Thyroid gland (tissue), 4 donors: ENCODE measurements around the gene KIRREL3. TPM values are rescaled to one million over a fixed set of nuclear protein-coding genes. Genes with fewer than 3 reads are reported as not detected.

Source experiments
- DNase-seq, 2 donors: peaks; one replicate each; pipeline ENCODE4 v3.0.0-alpha.2; 2019
- H3K27ac ChIP-seq, 3 donors: fragments of 200-600 bp; sonication (generic); 1 replicate in 2 of 3; 2 replicates in 1 of 3; pipeline ENCODE4 v1.5.1; 2016 to 2019; ENCODE audit warnings: mild to moderate bottlenecking in 1 of 3, moderate library complexity in 1 of 3
- H3K27me3 ChIP-seq: fragments of 200-600 bp; sonication (generic); one replicate; pipeline ENCODE4 v1.5.1; 2019
- H3K36me3 ChIP-seq, 2 donors: fragments of 200-600 bp; sonication (generic); one replicate each; pipeline ENCODE4 v1.5.1; 2016 to 2019
- H3K4me1 ChIP-seq, 2 donors: fragments of 200-600 bp; sonication (generic); one replicate each; pipeline ENCODE4 v1.5.1; 2017 to 2019
- H3K4me3 ChIP-seq, 3 donors: fragments of 200-600 bp; sonication (generic); replicated peaks in 1 of 3; 1 replicate in 2 of 3; 2 replicates in 1 of 3; pipeline ENCODE4 v1.5.1; 2016; ENCODE audit warnings: mild to moderate bottlenecking in 1 of 3
- H3K9me3 ChIP-seq: fragments of 200-600 bp; sonication (generic); one replicate; pipeline ENCODE4 v1.5.1; 2017
- POLR2A ChIP-seq, 2 donors: fragments of 450-650 bp; IDR thresholded peaks; one replicate each; pipeline ENCODE4 v1.6.1; 2017; ENCODE audit warnings: antibody characterized with exemption in 2 of 2, mild to moderate bottlenecking in 2 of 2, moderate library complexity in 1 of 2
- WGBS, 2 donors: methylation state at CpG; one replicate each; pipeline ENCODE4 v1.1.5; 2017; 5-methylcytosine and 5-hydroxymethylcytosine counted together
- intact Hi-C: fragments of 100-400 bp; cut with DNase I; formaldehyde crosslinking; loops from one replicate; pipeline ENCODE4 v1.15.1; 2023
- total RNA-seq, 4 donors: library from RNA; depleted of rRNA; stranded (reverse); fragments of >200 nt; gene quantifications; one replicate each; pipeline ENCODE4 v1.2.3, GENCODE V29; 2016
- TF ChIP-seq, protein P1 (sequence below), 6 experiments: fragments of 200-600 bp in 3 of 6; fragments of 450-650 bp in 3 of 6; sonication (generic) in 3 of 6; IDR thresholded peaks; one replicate each; pipeline ENCODE4 v1.5.1; 2016 to 2019; ENCODE audit warnings: antibody characterized with exemption in 6 of 6, mild to moderate bottlenecking in 2 of 6, inconsistent platforms in 1 of 6, moderate library complexity in 1 of 6

Gene KIRREL3
- total RNA-seq, 4 donors from 2014 or later = 0.78 TPM; not detected in 3

GRCh38 chr11:126515501-126515900 lies 485.1 kb downstream of the KIRREL3 start:
- Histone ChIP-seq H3K36me3 (no peaks in the 10 kb centered on the region), H3K4me1 (no peaks in the 10 kb centered on the region), H3K9me3 (no peaks in the 10 kb centered on the region), H3K27ac (no peak overlapping the region), H3K27me3 (no peaks in the 10 kb centered on the region), H3K4me3 (no peak overlapping the region)
- TF ChIP-seq, protein P1, sequence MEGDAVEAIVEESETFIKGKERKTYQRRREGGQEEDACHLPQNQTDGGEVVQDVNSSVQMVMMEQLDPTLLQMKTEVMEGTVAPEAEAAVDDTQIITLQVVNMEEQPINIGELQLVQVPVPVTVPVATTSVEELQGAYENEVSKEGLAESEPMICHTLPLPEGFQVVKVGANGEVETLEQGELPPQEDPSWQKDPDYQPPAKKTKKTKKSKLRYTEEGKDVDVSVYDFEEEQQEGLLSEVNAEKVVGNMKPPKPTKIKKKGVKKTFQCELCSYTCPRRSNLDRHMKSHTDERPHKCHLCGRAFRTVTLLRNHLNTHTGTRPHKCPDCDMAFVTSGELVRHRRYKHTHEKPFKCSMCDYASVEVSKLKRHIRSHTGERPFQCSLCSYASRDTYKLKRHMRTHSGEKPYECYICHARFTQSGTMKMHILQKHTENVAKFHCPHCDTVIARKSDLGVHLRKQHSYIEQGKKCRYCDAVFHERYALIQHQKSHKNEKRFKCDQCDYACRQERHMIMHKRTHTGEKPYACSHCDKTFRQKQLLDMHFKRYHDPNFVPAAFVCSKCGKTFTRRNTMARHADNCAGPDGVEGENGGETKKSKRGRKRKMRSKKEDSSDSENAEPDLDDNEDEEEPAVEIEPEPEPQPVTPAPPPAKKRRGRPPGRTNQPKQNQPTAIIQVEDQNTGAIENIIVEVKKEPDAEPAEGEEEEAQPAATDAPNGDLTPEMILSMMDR (IDR thresholded peaks at IDR 0.05) = no peak
- TF ChIP-seq POLR2A (IDR thresholded peaks at IDR 0.05) = no peak
- DNase-seq = no peak
- 83 to 90% methylated on average over 5 of the region's 5 CpGs for WGBS, 2 donors
- intact Hi-C loops = no loop called here

- DNase-seq = no peak
- intact Hi-C loops = no loop called here
- H3K9me3 ChIP-seq = no peaks in the 10 kb centered on the region
- no peaks in the 10 kb centered on the region for H3K27me3 ChIP-seq
- H3K36me3 ChIP-seq = no peaks in the 10 kb centered on the region
- no peaks in the 10 kb centered on the region for H3K4me1 ChIP-seq
- H3K4me3 ChIP-seq = no peak overlapping the region
- 74 to 78% methylated on average over 10 of the region's 10 CpGs for WGBS, 2 donors
- TF ChIP-seq, protein P1 (IDR thresholded peaks at IDR 0.05) = no peak
- no peak for TF ChIP-seq POLR2A (IDR thresholded peaks at IDR 0.05)
- H3K27ac ChIP-seq = no peak overlapping the region
Observed at GRCh38 chr11:126514061-126514693, 486.4 kb downstream of the KIRREL3 start.

GRCh38 chr11:126512741-126513715 lies 487.5 kb downstream of the KIRREL3 start:
- Histone ChIP-seq H3K4me3 (no peak overlapping the region), H3K4me1 (no peaks in the 10 kb centered on the region), H3K9me3 (no peaks in the 10 kb centered on the region), H3K36me3 (no peaks in the 10 kb centered on the region), H3K27ac (no peak overlapping the region), H3K27me3 (no peaks in the 10 kb centered on the region)
- WGBS, 2 donors = 60 to 63% methylated on average over 9 to 10 of the region's 11 CpGs
- intact Hi-C loops = no loop called here
- no peak for DNase-seq
- TF ChIP-seq POLR2A (IDR thresholded peaks at IDR 0.05) = no peak
- TF ChIP-seq, protein P1 (IDR thresholded peaks at IDR 0.05) = no peak

DNA sequence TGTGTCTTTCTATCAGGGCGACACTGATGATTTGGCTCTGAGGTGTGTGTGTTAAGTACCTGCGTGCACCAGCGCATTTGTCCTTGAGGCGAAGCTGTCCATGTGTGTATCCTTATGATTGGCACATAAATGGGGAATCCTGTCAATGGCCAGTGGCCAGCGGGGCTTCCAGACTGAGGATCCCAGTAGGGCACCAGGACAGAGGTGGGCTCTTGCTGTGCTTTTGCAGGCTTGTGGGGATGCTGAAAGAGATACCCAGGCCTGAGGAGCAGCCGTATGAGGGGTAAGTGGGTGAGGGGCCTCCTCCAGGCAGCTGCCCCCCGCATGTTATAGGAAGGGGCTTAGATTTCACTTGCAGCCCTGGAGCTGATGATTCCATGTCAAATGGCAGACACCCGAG lies 488.3 kb downstream of the KIRREL3 start:
- H3K4me3 ChIP-seq = no peak overlapping the region
- 90 to 97% methylated on average over 6 to 8 of the region's 8 CpGs for WGBS, 2 donors
- no peak overlapping the region for H3K27ac ChIP-seq
- TF ChIP-seq, protein P1 (IDR thresholded peaks at IDR 0.05) = no peak
- TF ChIP-seq POLR2A (IDR thresholded peaks at IDR 0.05) = no peak
- no peaks in the 10 kb centered on the region for H3K36me3 ChIP-seq
- DNase-seq = no peak
- H3K27me3 ChIP-seq = no peaks in the 10 kb centered on the region
- H3K4me1 ChIP-seq = no peaks in the 10 kb centered on the region
- intact Hi-C loops = no loop called here
- no peaks in the 10 kb centered on the region for H3K9me3 ChIP-seq
